HG03097 (cell line): ENCODE data around the gene EMSY.

ENCODE experiments used
- ATAC-seq: cut with Tn5 transposase; IDR thresholded peaks from one replicate; pipeline ENCODE4 v1.9.1; 2021; ENCODE audit not compliant: unreplicated experiment, low FRiP score

The EMSY gene

GRCh38 chr11:76515494-76515893 lies 70.7 kb downstream of the EMSY start:
- ATAC-seq = no peak

- ATAC-seq = no peak
These were observed 78.3 kb downstream of the EMSY start for GRCh38 chr11:76523147-76523546.

- no peak for ATAC-seq
These were observed 79.1 kb downstream of the EMSY start for GRCh38 chr11:76523786-76524436.

GRCh38 chr11:76524461-76524860 lies 79.6 kb downstream of the EMSY start:
- ATAC-seq = no peak

- ATAC-seq = no peak
These were observed 80.1 kb downstream of the EMSY start for GRCh38 chr11:76524919-76525318.

DNA sequence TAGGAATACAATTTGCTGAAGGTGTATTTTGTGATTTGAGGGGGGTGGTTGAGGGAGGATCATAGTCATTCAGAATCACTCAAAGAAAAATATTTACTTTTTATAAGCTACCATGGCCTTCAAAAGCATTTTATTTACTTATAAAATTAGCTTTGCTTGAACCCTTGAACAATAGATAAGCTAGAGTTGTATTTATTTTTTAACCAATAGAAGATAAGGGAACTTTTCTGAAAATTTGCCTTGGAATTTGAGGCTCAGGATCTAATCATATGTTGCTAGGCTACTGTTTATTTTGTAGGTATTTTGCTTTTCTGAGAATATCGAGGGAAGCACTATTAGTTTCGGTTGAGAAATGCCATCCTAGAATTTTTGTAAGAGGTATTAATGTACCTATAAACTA lies 82.1 kb downstream of the EMSY start:
- no peak for ATAC-seq

GRCh38 chr11:76542436-76542835 lies 97.6 kb downstream of the EMSY start:
- no peak for ATAC-seq

- ATAC-seq = no peak
These were observed 98.3 kb downstream of the EMSY start for GRCh38 chr11:76543006-76543703.

GRCh38 chr11:76550781-76551180 lies 106.0 kb downstream of the EMSY start:
- ATAC-seq = no peak

DNA sequence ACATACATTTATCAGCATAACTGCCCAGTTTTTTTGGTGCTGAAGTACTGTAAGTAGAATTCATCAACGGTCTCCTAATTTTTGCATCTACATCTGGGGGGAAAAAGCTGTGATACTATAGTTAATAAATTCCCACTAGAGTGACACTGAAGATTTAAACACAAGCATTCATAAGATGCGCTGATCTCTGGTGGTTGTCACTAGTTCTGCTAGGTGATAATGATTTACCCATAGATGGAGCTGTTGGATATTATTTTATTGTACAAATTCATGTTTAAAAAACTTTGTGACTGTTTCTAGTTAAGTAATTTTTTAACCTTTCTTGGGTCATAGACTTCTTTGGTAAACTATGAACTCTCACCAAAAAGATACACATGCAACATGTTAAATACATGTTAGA lies 106.6 kb downstream of the EMSY start:
- no peak for ATAC-seq

DNA sequence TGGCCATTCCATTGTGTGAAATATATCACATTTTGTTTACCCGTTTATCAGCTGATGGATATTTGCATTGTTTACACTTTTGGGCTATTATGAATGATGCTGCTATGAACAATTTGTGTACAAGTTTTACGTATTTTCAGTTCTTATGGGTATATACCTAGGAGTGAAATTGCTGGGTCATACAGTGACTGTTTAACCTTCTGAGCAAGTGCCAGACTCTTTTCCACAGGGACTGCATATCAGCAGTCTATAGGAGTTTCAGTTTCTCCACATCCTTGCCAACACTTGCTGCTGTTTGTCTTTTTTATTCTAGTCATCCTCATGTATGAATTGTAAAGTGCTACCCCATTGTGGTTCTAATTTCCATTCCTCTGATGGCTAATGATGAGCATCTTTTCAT lies 108.2 kb downstream of the EMSY start:
- ATAC-seq = no peak

DNA sequence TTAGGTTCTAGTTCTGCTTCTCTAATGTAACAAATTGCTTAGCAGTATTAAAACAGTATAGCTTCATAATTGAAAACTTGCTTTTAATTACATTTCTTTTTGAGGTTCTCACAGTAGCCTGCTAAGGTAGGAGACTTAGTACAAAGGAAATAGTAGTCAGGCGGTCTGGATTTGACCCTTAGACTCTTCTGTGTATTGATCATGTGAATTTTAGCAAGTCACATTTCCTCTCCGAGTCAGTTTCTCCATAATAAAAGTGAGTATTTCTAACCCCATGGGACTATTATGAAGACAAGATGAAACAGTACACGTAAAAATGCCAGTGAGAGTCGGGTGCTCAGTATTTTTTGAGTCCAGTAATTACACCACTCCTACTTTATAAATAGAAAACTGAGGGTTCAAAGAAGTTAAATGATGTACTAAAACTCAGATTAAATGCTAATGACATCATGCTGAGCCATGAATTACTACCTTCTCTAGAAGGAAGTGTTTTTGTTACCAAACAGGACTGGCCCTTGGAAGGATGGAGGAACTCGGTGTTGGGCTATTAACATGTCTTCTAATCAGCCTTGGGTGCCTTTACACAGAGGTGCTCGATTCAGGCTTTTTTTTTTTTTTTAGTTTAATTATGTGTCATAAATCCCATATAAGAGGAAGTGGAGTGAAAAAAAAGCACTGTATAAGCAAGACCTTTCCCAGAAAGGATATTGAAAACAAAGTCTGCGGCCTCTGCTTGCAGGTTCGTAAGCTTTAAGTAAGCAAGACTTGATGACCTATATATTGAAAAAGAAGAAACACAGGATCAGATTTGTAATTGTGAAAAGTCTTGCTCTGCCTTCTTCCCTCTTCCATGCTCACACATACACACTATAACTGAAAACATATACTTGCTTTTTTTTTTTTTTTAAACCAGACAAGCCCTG lies 109.0 kb downstream of the EMSY start:
- ATAC-seq = no peak

GRCh38 chr11:76554767-76555166 lies 109.9 kb downstream of the EMSY start:
- ATAC-seq = no peak

GRCh38 chr11:76557466-76557865 lies 112.6 kb downstream of the EMSY start:
- no peak for ATAC-seq

GRCh38 chr11:76558473-76558872 lies 113.7 kb downstream of the EMSY start:
- no peak for ATAC-seq

- ATAC-seq = no peak
These were observed 114.1 kb downstream of the EMSY start for GRCh38 chr11:76558891-76559290.

DNA sequence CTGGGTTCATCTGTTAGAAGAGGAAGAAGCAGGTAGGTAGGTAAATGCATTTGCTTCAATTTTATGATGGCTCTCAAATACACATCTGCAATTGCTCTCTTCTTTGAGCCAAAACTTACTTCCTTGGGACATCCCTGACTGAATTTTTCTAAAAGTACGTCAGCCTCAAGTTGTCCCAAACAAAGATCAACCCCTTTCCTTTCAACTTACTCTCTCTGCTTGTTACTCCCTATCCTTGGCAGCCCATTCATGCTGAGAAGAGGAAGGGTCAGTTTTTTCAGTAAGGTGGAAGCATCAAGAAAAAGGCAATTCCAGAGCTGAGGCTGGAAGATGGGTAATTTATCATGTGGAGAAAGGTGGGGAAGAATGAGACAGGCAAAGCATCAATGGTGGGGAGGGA lies 114.5 kb downstream of the EMSY start:
- ATAC-seq = no peak

GRCh38 chr11:76560219-76560618 lies 115.4 kb downstream of the EMSY start:
- no peak for ATAC-seq

- no peak for ATAC-seq
These were observed 116.4 kb downstream of the EMSY start for GRCh38 chr11:76561245-76561644.

DNA sequence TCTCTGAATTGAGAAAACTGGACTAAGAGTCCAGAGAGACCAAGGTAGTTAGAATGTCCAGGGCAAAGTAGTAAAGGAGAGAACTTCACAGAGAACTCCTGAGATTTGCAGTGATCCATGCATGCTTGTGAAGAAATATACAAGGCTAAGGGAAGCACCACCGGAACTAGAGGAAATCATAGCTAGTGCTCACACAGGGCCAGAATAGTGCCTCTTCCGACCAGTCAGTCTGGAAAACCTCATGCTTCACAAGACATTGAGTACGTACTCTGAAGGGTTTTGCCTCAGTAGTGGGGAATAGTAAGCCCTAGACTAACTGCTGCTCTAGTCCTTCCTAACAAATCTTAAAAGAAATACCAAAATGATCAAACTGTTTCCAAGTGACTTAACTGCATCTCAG lies 117.7 kb downstream of the EMSY start:
- ATAC-seq = no peak

- ATAC-seq = no peak
These were observed 119.5 kb downstream of the EMSY start for GRCh38 chr11:76564364-76564763.
